HG02852 (cell line): ENCODE results near the gene ZNF280C.
"Not testable (repeated sequence)": the region's sequence is repeated elsewhere in the genome, so short reads cannot be mapped to it uniquely, and the experiment has no call there.

Source experiments
- ATAC-seq: cut with Tn5 transposase; IDR thresholded peaks from one replicate; pipeline ENCODE4 v1.9.1; 2021; ENCODE audit warnings: mild to moderate bottlenecking, moderate library complexity; ENCODE audit not compliant: unreplicated experiment

Gene ZNF280C

GRCh38 chrX:130262231-130262630, 6.5 kb downstream of the ZNF280C start:
- ATAC-seq = no peak

- no peak for ATAC-seq
These were observed 7.3 kb downstream of the ZNF280C start for GRCh38 chrX:130261296-130261893.

GRCh38 chrX:130260316-130260715, 8.4 kb downstream of the ZNF280C start:
- no peak for ATAC-seq

- no peak for ATAC-seq
These were observed 14.8 kb downstream of the ZNF280C start for GRCh38 chrX:130253916-130254315.

- ATAC-seq = no peak
These were observed 17.0 kb downstream of the ZNF280C start for GRCh38 chrX:130251671-130252070.

GRCh38 chrX:130247996-130248395, 20.7 kb downstream of the ZNF280C start:
- ATAC-seq = no peak

- ATAC-seq = no peak
These were observed 22.6 kb downstream of the ZNF280C start for GRCh38 chrX:130246084-130246483.

- ATAC-seq = no peak
These were observed 23.3 kb downstream of the ZNF280C start for GRCh38 chrX:130245441-130245840.

GRCh38 chrX:130231184-130231583, 37.5 kb downstream of the ZNF280C start:
- ATAC-seq = not testable (repeated sequence)

GRCh38 chrX:130228871-130229270, 39.8 kb downstream of the ZNF280C start:
- ATAC-seq = no peak

GRCh38 chrX:130224810-130225209, 43.9 kb downstream of the ZNF280C start:
- ATAC-seq = no peak

GRCh38 chrX:130216320-130216719, 52.4 kb downstream of the ZNF280C start:
- ATAC-seq = no peak

- ATAC-seq = no peak
These were observed 55.3 kb downstream of the ZNF280C start for GRCh38 chrX:130213376-130213775.

- ATAC-seq = no peak
These were observed 56.3 kb downstream of the ZNF280C start for GRCh38 chrX:130212371-130212770.

- ATAC-seq = no peak
These were observed 57.1 kb downstream of the ZNF280C start for GRCh38 chrX:130211415-130212186.

GRCh38 chrX:130204647-130205046, 64.1 kb downstream of the ZNF280C start:
- ATAC-seq = no peak

GRCh38 chrX:130197464-130197863, 71.2 kb downstream of the ZNF280C start:
- ATAC-seq = no peak

GRCh38 chrX:130196466-130196865, 72.2 kb downstream of the ZNF280C start:
- ATAC-seq = no peak

- no peak for ATAC-seq
These were observed 77.9 kb downstream of the ZNF280C start for GRCh38 chrX:130190801-130191200.

- no peak for ATAC-seq
These were observed 82.0 kb downstream of the ZNF280C start for GRCh38 chrX:130186651-130187050.

GRCh38 chrX:130184857-130185256, 83.8 kb downstream of the ZNF280C start:
- no peak for ATAC-seq

GRCh38 chrX:130184168-130184567, 84.5 kb downstream of the ZNF280C start:
- ATAC-seq = no peak
